ENCODE data around the gene AKAIN1.

AKAIN1 gene

DNA sequence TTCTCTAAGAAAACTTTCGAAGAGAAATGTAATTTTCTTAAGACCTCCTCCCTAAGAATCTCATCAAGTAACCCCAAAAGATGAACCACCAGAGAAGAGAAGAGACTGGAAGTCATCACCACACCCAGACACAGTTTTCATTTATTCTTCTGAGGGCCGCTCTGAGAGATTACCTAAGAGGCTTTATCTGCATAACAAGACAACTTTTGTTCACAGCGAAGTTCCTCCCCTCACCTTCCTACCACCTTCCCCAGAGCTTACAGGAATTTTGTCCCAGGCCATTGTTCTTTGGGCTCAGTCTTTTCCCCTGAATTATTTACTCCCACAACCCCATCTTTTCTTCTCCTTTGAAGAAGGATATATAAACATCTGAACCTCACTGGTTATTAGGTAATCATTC is 92.8 kb downstream of the AKAIN1 start:
- in situ Hi-C loops (cut with HindIII; ENCODE audit: low pct_ligation_motif_present, low sequenced_read_pairs) = no loop called here
- H3K4me3 ChIP-seq (ENCODE audit: low read depth, low read length) = no peak overlapping the region
- no peaks in the 10 kb centered on the region for H3K36me3 ChIP-seq (replicated peaks)
- DNase-seq = no peak
- H3K27me3 ChIP-seq (replicated peaks) = no peaks in the 10 kb centered on the region
- H3K27ac ChIP-seq = no peak overlapping the region
- TF ChIP-seq, protein P1, sequence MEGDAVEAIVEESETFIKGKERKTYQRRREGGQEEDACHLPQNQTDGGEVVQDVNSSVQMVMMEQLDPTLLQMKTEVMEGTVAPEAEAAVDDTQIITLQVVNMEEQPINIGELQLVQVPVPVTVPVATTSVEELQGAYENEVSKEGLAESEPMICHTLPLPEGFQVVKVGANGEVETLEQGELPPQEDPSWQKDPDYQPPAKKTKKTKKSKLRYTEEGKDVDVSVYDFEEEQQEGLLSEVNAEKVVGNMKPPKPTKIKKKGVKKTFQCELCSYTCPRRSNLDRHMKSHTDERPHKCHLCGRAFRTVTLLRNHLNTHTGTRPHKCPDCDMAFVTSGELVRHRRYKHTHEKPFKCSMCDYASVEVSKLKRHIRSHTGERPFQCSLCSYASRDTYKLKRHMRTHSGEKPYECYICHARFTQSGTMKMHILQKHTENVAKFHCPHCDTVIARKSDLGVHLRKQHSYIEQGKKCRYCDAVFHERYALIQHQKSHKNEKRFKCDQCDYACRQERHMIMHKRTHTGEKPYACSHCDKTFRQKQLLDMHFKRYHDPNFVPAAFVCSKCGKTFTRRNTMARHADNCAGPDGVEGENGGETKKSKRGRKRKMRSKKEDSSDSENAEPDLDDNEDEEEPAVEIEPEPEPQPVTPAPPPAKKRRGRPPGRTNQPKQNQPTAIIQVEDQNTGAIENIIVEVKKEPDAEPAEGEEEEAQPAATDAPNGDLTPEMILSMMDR (IDR thresholded peaks at IDR 0.05; ENCODE audit: low read depth, low read length, missing control alignments) = no peak

DNA sequence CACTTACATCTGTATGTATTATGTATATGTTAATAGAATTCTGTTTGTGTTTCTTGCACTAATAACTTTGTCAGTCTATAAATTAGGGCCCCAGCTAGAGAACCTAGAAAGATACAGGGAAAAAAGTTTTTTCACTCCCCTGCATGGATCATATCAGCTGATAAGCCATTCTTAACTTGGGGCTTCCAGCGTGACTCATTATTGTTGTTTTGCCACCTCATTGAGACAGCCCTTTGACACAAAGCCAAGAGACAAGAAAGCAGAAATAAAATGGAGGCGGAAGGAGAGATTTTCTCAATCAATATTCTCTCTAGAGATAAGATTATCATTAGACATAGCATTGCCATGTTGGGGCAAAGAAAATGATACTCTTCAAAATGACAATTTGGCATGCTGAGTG is 93.4 kb downstream of the AKAIN1 start:
- no peak overlapping the region for H3K27ac ChIP-seq

GRCh38 chr18:5103286-5103685 is 93.8 kb downstream of the AKAIN1 start:
- no peaks in the 10 kb centered on the region for H3K36me3 ChIP-seq (replicated peaks)
- DNase-seq = no peak
- in situ Hi-C loops (cut with HindIII; ENCODE audit: low pct_ligation_motif_present, low sequenced_read_pairs) = no loop called here
- H3K4me3 ChIP-seq (ENCODE audit: low read depth, low read length) = no peak overlapping the region
- H3K27ac ChIP-seq = no peak overlapping the region
- TF ChIP-seq, protein P1 (IDR thresholded peaks at IDR 0.05; ENCODE audit: low read depth, low read length, missing control alignments) = no peak
- H3K27me3 ChIP-seq (replicated peaks) = no peaks in the 10 kb centered on the region

More for the DNA sequence above, 93.4 kb downstream of the AKAIN1 start:
- in situ Hi-C loops (cut with HindIII; ENCODE audit: low pct_ligation_motif_present, low sequenced_read_pairs) = no loop called here
- Histone ChIP-seq H3K27me3 (replicated peaks) (no peaks in the 10 kb centered on the region), H3K4me3 (ENCODE audit: low read depth, low read length) (no peak overlapping the region), H3K36me3 (replicated peaks) (no peaks in the 10 kb centered on the region)
- TF ChIP-seq, protein P1 (IDR thresholded peaks at IDR 0.05; ENCODE audit: low read depth, low read length, missing control alignments) = no peak
- no peak for DNase-seq

DNA sequence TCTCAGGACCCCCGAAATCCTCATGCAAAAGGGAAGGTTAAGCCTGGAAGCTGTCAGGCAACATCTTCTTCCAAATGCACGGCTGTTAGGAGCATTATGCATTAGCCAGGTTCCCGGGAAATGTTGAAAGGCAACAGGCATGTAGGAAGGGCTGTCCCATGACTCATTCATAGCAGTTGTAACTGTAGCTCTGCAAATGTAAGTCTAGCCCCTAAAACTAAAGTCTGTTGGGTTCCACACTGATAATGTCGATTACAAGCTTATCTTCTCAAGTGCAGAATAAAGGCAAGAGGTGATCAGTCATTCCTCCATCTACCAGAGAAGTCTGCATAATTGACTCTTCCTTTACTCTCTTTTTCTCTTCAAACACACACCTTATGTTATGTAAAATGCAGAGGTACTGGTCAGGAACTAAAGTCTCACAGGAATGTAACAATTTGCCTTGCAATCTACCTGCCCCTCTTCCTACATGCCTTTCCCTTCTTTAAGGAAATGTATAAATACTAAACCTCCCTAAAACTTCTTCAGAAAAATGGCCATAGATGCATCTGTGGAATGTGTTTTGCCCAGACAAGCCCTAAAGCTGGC is 99.8 kb downstream of the AKAIN1 start:
- H3K27ac ChIP-seq = no peak overlapping the region
- TF ChIP-seq, protein P1 (IDR thresholded peaks at IDR 0.05; ENCODE audit: low read depth, low read length, missing control alignments) = no peak
- in situ Hi-C loops (cut with HindIII; ENCODE audit: low pct_ligation_motif_present, low sequenced_read_pairs) = no loop called here
- no peaks in the 10 kb centered on the region for H3K36me3 ChIP-seq (replicated peaks)
- no peak overlapping the region for H3K4me3 ChIP-seq (ENCODE audit: low read depth, low read length)
- no peak for DNase-seq
- H3K27me3 ChIP-seq (replicated peaks) = no peaks in the 10 kb centered on the region

- TF ChIP-seq, protein P1 (IDR thresholded peaks at IDR 0.05; ENCODE audit: low read depth, low read length, missing control alignments) = no peak
These were observed 101.8 kb downstream of the AKAIN1 start for GRCh38 chr18:5095239-5095638.

GRCh38 chr18:5093902-5094301 is 103.2 kb downstream of the AKAIN1 start:
- H3K4me3 ChIP-seq (ENCODE audit: low read depth, low read length) = no peak overlapping the region
- TF ChIP-seq, protein P1 (IDR thresholded peaks at IDR 0.05; ENCODE audit: low read depth, low read length, missing control alignments) = no peak

More at GRCh38 chr18:5095239-5095638, 101.8 kb downstream of the AKAIN1 start:
- H3K27me3 ChIP-seq (replicated peaks) = no peaks in the 10 kb centered on the region
- no peak for DNase-seq
- in situ Hi-C loops (cut with HindIII; ENCODE audit: low pct_ligation_motif_present, low sequenced_read_pairs) = no loop called here
- H3K4me3 ChIP-seq (ENCODE audit: low read depth, low read length) = no peak overlapping the region
- H3K27ac ChIP-seq = no peak overlapping the region
- no peaks in the 10 kb centered on the region for H3K36me3 ChIP-seq (replicated peaks)

More at GRCh38 chr18:5093902-5094301, 103.2 kb downstream of the AKAIN1 start:
- Histone ChIP-seq H3K27me3 (replicated peaks) (no peaks in the 10 kb centered on the region), H3K36me3 (replicated peaks) (no peaks in the 10 kb centered on the region), H3K27ac (no peak overlapping the region)
- DNase-seq = no peak
- in situ Hi-C loops (cut with HindIII; ENCODE audit: low pct_ligation_motif_present, low sequenced_read_pairs) = no loop called here

Measured in brain microvascular endothelial cell (primary cell).